ENCODE data around the gene BTBD16. TPM values are rescaled to one million over a fixed set of nuclear protein-coding genes. Genes with fewer than 3 reads are reported as not detected.

BTBD16 gene
- total and polyA plus RNA-seq, 2 of the 4 experiments (the other 2 are of a cell fraction): not detected

- CTCF ChIA-PET: no interaction called here
- BruUV-seq (replicated peaks): no TSS peak
- Histone ChIP-seq H3K9me1 (ENCODE audit: insufficient read depth, low read length) (peaks cover 6% of the 10 kb centered on the region; the same call in 1 of the 2 replicates), H2BK5ac (ENCODE audit: low read depth, low read length, poor library complexity, severe bottlenecking) (no peak overlapping the region), H3K18ac (ENCODE audit: low read depth, low read length) (no peak overlapping the region), H2AK9ac (replicated peaks; ENCODE audit: low read depth, low read length, poor library complexity) (no peak overlapping the region), H3K4me1 (ENCODE audit: control insufficient read depth, insufficient read depth, low read length) (peaks cover 9% of the 10 kb centered on the region; the same call in 1 of the 2 replicates), H3K36me3 (ENCODE audit: control insufficient read depth, insufficient read depth, low read length) (no peaks in the 10 kb centered on the region), H3K14ac (replicated peaks; ENCODE audit: low read depth, low read length) (no peak overlapping the region), H3K9ac (ENCODE audit: low read depth, low read length) (no peak overlapping the region), H3K4ac (ENCODE audit: low read depth, low read length) (no peak overlapping the region), H2AFZ (replicated peaks; ENCODE audit: low read length, poor library complexity) (no peak overlapping the region), H4K5ac (ENCODE audit: low read depth, low read length) (no peak overlapping the region), H4K91ac (ENCODE audit: insufficient read depth, low read depth, low read length) (no peak overlapping the region), H2AK5ac (ENCODE audit: low read depth, low read length) (no peak overlapping the region), H3K27me3 (ENCODE audit: control insufficient read depth, insufficient read depth, low read length) (peaks cover 8% of the 10 kb centered on the region; the same call in 1 of the 2 replicates), H3K79me1 (ENCODE audit: low read depth in 1 of 2, low read length in 2 of 2) (no peaks in the 10 kb centered on the region), H2BK20ac (ENCODE audit: low read depth, low read length) (no peak overlapping the region), H2BK15ac (ENCODE audit: low read depth, low read length) (no peak overlapping the region), H3K9me3 (ENCODE audit: control insufficient read depth, insufficient read depth, low read length) (no peaks in the 10 kb centered on the region), H4K8ac (ENCODE audit: low read depth in 2 of 2, low read length in 2 of 2) (no peak overlapping the region), H3K4me2 (ENCODE audit: low read depth, low read length) (no peak overlapping the region), H2BK120ac (ENCODE audit: low read depth, low read length) (no peak overlapping the region), H3K56ac (ENCODE audit: extremely low read depth, insufficient read depth, low read length) (no peak overlapping the region), H3K23ac (ENCODE audit: low read depth, low read length) (no peak overlapping the region), H4K20me1 (ENCODE audit: insufficient read depth, low read length) (no peaks in the 10 kb centered on the region), H3K27ac (ENCODE audit: insufficient read depth, low read length) (no peak overlapping the region), H3K4me3 (ENCODE audit: insufficient read depth, low read depth, low read length) (no peak overlapping the region)
- 88% methylated on average over 4 of the region's 13 CpGs; no CpG with 5 or more reads in 1 of the 2 experiments for WGBS, 2 experiments (ENCODE audit: extremely low coverage in 2 of 2, insufficient read length in 1 of 2)
- in situ Hi-C loops (cut with MboI; ENCODE audit: low sequenced_read_pairs): no loop called here
- dilution Hi-C loops (cut with HindIII; ENCODE audit: low sequenced_read_pairs, unreplicated experiment): no loop called here
- DNase-seq (no peak), ATAC-seq (ENCODE audit: low read depth) (no peak)
- TF ChIP-seq RFX5 (IDR thresholded peaks at IDR 0.05; ENCODE audit: low read depth, low read length) (no peak), POLR2A (IDR thresholded peaks at IDR 0.05; ENCODE audit: low read depth, low read length) (no peak), MAZ (IDR thresholded peaks at IDR 0.05; ENCODE audit: borderline replicate concordance, low read depth, low read length) (no peak), RCOR1 (IDR thresholded peaks at IDR 0.05; ENCODE audit: insufficient replicate concordance, low read length) (no peak), CEBPB (IDR thresholded peaks at IDR 0.05; ENCODE audit: low read depth, low read length) (no peak), RAD21 (IDR thresholded peaks at IDR 0.05; ENCODE audit: low read length) (no peak), SMC3 (IDR thresholded peaks at IDR 0.05; ENCODE audit: low read depth, low read length) (no peak)
- TF ChIP-seq, protein P1, sequence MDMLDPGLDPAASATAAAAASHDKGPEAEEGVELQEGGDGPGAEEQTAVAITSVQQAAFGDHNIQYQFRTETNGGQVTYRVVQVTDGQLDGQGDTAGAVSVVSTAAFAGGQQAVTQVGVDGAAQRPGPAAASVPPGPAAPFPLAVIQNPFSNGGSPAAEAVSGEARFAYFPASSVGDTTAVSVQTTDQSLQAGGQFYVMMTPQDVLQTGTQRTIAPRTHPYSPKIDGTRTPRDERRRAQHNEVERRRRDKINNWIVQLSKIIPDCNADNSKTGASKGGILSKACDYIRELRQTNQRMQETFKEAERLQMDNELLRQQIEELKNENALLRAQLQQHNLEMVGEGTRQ (IDR thresholded peaks at IDR 0.05; ENCODE audit: low read depth, low read length): no peak
- TF ChIP-seq, protein P2, sequence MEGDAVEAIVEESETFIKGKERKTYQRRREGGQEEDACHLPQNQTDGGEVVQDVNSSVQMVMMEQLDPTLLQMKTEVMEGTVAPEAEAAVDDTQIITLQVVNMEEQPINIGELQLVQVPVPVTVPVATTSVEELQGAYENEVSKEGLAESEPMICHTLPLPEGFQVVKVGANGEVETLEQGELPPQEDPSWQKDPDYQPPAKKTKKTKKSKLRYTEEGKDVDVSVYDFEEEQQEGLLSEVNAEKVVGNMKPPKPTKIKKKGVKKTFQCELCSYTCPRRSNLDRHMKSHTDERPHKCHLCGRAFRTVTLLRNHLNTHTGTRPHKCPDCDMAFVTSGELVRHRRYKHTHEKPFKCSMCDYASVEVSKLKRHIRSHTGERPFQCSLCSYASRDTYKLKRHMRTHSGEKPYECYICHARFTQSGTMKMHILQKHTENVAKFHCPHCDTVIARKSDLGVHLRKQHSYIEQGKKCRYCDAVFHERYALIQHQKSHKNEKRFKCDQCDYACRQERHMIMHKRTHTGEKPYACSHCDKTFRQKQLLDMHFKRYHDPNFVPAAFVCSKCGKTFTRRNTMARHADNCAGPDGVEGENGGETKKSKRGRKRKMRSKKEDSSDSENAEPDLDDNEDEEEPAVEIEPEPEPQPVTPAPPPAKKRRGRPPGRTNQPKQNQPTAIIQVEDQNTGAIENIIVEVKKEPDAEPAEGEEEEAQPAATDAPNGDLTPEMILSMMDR (conservative IDR thresholded peaks at IDR 0.05; ENCODE audit: low read depth, low read length): no peak
- intact Hi-C loops (cut with micrococcal nuclease): no loop called here
- POLR2A ChIA-PET (ENCODE audit: unreplicated experiment): no interaction called here
These were observed 19.9 kb downstream of the BTBD16 start for GRCh38 chr10:122290833-122291532.

Measured in IMR-90 (cell line).